HG03378 (cell line): ENCODE measurements around the gene SLC25A18.
"Not testable (repeated sequence)": the region's sequence is repeated elsewhere in the genome, so short reads cannot be mapped to it uniquely, and the experiment has no call there.

Source experiments
- ATAC-seq: cut with Tn5 transposase; IDR thresholded peaks from one replicate; pipeline ENCODE4 v1.9.1; 2021; ENCODE audit warnings: mild to moderate bottlenecking, moderate library complexity; ENCODE audit not compliant: unreplicated experiment

SLC25A18 gene

DNA sequence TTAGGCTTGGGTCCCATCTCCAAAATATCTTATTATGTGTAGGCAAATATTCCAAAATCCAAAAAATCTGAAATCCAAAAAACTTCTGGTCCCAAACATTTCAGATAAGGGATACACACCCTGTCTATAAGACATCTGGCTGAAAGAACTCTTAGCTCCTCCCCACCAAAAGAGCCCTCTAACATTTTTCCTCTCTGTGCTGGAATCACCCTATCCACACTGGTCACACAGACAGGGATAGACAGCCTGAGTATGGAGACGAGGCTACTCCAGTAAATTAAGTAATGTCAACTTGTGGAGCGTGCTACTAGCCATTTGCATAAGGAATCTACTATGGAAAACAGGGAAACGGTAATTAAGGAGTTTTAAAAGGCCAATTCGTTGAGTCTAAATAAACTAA, 40.4 kb downstream of the SLC25A18 start:
- ATAC-seq: no peak

DNA sequence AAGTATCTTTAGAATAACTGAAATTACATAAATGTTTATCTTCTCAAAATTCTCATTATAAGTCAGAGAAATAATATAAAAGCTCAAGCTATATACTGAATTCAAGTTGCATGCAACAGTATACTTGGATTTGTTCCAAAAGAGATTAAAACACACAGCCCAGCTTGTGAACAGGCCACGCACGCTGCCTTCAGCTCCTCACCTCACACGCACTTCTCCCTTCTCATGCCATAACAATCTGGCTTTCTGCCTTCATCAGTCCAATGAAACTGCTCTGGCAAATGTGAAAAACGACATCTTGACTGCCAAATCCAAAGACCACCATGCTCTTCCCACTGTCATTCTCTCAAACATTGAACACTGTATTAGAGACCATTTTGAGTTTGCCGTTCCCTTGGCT, 43.2 kb downstream of the SLC25A18 start:
- ATAC-seq: no peak

DNA sequence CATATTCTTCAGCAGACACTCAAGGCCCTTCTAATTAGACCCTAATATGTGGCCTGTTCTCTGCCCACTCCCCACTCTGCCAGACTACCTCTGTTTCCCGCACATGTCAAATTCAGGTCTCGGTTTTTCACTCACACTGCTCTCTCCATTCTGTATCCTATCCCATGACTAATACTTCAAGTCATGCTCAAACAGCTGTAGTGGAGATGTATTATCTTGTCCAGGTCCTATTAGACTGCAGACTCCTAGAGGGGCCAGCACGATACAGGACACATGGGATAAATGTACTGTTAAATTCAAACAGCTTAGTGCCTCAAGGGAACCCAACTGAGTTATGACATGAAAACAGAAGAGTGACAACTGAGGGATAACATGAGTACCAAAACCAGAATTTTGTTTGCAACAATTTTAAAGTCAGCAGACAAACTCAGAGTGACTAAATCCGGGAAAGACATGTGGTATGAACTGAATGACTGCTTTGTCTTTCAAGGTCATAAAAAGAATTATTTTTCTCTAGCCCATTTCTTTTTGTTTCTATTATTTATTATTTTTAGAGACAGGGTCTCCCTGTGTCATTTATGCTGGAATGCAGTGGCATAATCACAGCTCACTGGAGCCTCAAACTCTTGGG, 44.7 kb downstream of the SLC25A18 start:
- ATAC-seq: no peak

DNA sequence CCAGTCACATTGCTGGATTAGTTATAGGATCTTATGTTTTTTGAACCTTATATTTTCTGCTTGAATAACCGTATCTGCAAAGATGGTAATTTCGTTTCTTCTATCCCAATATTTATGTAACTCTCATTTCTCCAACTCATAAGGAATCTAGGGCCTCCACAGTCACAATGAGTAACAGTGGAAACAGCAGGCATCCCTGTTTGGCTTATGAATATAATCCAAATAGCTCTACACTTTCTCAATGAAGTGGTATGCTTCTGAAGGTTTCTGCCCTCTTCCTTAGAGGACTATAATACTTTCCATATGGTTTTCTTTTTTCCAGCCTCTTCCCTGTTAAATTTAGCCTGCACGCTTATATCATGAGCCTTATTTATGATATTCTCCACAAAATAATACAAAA, 48.8 kb downstream of the SLC25A18 start:
- ATAC-seq: no peak

DNA sequence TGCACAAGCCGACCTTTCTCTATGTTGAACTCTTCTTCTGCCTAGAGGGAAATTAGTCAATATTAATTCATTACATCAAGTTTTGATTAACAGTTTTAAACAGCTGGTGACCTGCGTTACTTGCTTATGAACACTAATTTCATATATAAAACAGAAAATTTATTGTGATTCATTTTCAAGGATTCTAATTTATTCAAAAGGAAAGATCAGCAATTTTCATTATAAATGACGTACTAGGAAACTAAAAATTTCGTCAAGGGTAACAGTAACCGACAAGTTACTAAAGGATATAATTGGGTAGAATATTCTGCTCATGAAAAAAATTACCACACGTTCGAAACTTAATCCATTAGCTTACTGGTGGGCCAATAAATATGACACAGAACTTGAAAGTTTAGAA, 50.0 kb downstream of the SLC25A18 start:
- ATAC-seq: no peak

DNA sequence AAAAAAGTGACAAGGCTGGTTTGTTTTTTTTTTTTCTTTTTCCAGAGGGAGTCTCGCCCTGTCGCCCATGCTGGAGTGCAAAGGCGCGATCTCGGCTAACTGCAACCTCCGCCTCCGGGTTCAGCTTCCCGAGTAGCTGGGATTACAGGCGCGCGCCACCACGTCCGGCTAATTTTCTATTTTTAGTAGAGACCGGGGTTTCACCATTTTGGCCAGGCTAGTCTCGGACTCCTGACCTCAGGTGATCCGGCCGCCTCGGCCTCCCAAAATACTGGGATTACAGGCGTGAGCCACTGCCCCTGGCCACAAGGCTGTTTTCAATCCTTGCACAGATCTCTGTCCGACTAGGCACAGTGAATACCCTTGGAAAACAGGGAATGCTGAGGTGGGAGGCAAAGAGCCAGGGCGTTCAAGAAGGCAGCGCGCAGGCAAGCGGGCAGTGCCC, 64.7 kb downstream of the SLC25A18 start:
- no peak for ATAC-seq

DNA sequence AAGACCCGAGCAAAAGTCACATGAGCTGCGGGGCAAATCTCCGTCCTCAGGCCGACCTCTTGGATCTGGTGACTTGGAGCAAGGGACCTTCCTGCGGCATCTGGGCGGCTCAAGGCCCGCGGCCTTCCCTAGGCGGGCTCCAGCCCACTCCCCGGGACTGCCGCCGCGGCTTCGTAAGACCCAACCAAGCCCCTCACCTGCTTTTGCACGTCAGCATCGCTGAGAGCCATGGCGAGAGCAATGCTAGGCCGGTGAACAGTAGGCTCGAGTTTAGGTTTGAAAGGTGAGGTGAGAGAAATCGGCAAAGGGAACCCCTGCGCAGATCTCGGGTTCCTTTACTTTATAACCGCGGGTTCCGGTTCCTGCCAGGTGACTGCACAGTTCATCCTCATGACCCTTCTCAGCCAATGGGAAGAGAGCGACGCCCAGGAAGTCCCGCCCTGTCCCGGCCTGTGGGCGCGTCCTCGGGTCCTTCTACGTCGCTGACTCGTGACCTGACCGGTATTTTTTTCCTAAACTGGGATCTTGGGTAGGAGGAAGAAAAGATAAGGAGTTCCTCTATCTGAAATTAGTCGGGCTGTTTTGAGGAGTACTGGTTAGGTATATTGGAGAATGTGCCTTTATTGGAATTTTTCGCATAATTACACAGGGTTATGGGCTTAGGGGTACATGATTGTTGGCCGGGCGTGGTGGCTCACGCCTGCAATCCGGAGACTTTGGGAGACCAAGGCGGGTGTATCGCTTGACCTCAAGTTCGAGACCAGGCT, 65.3 kb downstream of the SLC25A18 start, which contains the start of gene ATP6V1E1:
Gene ATP6V1E1 (minus strand): TSS at position 344 of the 767 bp plus-strand sequence. CDS start 114 bp downstream, at position 230.
- peak; percentile 92 for ATAC-seq

DNA sequence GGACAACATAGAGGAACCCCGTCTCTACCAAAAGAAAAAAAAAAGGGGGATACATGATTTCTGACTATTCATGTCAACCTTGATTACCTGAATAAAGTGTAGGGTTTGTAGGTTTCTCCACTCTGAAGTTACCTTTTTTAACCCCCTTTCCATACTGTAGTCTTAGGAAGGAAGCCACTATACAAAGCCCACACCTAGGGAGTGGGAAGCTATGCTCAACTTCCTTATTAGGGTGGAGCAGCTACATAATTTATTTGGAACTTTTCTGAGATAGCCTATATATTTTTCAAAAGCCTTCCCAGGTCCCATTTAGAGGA, 65.8 kb downstream of the SLC25A18 start:
- no peak for ATAC-seq

DNA sequence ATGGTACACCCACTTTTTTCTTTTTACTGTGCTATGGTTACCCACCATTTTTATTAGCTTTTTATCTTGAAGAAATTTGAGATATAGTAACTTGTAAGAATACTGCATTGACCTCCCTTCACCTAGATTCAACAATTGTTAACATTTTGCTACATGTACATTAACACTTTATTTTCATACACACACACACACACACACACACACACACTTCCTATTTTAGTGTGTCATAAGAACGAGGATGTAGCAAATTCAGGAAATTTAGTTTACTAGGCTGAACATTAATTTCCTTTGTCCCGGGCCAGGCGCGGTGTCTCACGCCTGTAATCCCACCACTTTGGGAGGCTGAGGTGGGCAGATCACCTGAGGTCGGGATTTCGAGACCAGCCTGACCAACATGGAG, 66.3 kb downstream of the SLC25A18 start:
- ATAC-seq: no peak

DNA sequence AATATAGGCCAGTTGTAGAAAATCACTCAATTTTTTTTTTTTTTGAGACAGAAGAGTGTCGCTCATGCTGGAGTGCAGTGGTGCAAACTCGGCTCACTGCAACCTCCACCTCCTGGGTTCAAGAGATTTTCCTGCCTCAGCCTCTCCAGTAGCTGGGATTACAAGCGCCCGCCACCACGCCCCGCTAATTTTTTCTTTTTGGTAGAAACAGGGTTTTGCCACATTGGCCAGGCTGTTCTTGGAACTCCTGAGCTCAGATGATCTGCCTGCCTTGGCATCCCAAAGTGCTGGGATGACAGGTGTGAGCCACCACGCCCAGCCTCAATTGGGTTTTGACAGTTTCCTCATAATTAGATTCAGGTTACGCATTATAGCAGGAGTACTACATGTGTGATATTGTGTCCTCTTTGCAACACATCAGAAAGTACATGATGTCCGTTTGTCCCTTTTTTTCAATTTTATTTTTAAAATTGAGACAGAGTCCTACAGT, 67.8 kb downstream of the SLC25A18 start:
- no peak for ATAC-seq

DNA sequence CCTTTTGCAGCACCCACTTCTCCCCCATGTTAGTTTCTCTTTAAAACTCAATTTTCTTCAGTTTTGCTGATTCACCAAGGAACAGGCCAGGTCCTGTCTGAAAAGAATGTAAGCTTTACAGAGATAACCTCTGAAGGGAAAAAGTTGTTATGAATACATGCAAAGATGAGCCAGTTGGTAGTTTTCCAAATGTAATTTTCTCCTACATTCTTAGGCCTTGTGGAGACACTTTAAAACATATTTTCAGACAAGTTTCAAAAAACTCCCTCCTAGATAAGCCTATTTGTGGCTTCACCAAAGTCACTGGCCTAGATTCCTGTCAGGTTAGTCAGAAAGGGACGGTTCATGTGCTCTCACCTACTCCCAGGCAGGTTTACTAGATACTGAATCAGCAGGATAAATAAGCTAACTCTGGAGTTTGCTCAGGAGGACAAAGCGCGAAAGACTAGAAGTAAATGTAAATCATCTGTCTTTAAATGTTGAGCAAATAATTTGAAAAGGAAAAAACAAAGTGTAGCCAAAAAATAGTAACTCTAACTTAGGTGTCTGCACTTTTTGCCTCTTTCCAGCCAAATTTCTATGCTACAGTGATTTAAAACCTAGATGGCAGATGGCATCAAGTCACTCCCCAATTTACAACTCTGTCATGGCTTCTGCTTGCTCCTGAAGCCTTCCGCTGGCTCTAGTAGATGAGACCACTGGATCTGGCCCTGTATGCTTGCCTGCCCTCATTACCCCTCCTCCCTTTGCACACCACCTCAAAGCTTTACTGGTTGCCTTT, 70.1 kb downstream of the SLC25A18 start:
- ATAC-seq: no peak

DNA sequence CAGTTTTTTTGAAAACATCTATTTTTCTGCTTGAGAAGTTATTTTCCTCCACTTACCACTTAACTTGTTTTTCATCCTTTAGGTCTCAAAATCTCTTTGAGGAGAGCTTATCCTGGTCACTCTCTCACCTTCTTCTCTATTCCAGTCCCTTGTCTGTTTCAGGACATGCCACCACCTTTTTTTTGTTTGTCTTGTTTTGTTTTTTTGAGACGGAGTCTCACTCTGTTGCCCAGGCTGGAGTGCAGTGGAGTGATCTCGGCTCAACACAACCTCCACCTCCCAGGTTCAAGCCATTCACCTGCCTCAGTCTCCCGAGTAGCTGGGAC, 70.7 kb downstream of the SLC25A18 start:
- ATAC-seq: no peak

DNA sequence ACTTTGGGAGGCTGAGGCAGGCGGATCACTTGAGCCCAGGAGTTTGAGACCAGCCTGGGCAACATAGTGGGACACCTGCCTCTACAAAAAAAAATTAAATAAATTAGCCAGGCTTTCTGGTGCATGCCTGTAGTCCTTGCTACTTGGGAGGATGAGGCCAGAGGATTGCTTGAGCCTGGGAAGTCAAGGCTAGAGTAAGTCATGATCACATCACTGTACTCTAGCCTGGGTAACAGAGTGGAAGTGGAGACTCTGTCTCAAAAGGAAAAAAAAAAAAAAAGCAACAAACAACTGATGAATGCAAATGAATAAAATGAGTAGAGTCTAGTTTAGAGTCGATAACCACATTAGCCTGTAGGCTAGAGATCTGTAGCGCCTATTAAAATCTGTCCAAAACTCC, 71.4 kb downstream of the SLC25A18 start:
- no peak for ATAC-seq

DNA sequence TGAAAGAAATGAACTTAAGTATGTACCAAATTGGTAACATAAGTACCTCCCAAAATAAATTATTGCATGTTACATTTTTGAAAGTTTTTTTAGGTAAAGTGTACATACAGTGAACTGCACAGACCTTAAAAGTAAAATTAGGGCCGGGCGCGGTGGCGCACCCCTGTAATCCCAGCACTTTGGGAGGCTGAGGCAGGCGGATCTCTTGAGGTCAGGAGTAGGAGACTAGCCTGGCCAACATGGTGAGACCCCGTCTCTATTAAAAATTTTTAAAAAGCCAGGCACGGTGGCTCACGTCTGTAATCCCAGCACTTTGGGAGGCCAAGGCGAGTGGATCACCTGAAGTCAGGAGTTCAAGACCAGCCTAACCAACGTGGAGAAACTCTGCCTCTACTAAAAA, 73.6 kb downstream of the SLC25A18 start:
- not testable (repeated sequence) for ATAC-seq

DNA sequence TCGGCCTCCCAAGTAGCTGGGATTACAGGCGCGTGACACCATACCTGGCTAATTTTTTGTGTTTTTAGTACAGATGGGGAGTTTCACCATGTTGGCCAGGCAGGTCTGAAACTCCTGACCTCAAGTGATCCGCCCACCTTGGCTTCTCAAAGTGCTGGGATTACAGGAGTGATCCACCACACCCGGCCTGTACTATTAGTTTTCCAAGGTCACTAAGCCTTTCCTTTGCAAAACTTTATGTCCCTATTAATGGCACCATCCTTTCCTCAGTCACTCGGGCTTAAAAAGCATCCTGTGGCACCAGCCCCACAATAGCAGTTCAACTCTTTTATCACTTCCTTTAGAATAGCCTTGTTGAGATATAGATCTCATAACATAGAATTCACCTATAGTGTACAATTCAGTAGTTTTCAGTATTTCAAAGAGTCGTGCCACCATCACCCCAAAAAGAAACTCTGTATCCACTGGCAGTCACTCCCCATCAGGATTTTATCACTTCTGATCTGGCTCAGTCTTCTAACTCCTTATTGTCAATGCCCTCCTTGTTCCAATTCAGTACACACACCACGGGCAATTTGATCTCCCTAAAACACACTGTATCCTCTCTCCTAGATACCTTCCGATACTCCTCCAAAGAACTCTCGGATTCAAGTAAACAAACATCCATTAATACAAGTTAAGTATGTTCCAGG, 74.3 kb downstream of the SLC25A18 start:
- ATAC-seq: no peak

DNA sequence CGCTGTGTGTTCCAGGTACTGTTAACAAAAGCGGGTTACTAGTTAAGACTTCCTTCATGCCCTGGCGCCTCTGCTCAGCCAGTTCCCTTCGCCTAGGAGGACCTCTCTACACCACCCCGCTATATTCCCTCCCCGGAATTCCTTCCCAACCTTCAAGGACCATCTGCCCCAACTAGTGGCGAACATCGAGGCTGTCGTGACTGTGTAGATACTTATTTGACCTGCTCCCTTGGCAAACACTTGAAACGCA, 74.8 kb downstream of the SLC25A18 start:
- peak; percentile 29 for ATAC-seq

DNA sequence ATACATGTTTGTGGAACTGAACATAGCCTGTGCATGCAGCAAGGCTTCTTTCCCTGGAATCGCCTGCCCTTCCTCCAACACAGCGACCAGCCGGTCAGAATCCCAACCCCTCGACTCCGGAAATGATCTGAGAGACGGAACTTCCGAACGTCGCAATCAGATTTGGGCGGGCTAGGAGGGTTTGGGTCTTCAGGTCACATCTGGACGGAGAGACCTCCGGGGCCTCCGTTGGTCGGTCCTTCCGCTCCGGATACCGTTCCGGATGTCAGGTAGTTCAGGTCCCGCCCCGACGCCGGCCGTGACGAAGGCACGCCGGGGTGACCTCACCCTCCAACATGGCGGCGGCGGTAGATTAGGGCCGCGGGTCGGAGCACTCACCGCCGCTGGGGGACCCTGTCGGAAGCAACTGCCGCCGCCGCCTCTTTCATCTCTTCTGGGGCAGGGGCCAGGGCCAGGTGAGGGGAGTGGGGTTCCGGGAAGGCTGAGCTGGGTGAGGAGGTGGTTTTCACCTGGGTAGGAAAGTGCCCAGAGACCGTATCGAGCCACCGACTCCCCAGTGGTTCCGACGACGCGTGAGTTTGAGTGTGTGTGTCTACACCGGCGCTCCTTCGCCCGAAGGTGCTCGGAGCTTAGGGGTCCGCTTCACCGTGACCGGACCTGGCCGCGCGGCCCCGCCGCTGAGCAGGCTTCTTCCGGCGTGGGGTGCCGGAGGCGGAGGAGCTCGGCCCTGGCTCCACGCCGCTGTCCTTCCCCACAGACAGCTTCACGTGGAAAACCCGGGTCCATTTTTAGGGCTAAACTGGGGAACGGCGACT, 75.3 kb downstream of the SLC25A18 start, which contains the start of gene BCL2L13:
Gene BCL2L13 (plus strand): TSS at position 326 of the 815 bp plus-strand sequence. CDS start 16,955 bp downstream, outside the sequence.
- ATAC-seq: peak; percentile 80

DNA sequence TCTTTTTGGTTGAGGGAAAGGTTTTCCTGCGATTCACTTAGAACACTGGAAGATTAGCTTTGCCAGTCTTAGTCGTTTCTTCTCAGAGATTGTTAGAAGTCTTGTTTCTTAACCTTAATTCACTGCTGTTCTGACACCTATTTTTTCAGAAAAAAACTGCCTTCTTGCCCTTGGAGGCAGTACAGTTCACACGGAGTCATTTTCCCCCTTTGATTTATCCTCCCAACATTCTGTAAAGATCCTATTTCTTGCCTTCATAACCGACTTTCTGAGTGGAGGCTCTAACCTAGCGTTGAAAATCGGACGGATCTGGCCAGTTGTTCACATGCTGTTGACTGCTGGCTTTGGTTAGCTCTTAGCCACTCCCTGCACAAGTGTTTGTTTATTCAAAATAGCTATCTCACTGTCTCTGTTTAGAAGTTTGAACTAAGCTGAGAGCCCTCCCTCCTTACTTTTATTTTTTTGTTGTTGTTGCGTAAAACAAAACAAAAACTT, 76.0 kb downstream of the SLC25A18 start:
- no peak for ATAC-seq
